Measurements from ENCODE around the gene DDX50.

GRCh38 chr10:68901105-68901927 lies at the start of gene DDX50:
- TF ChIP-seq CTCF (IDR thresholded peaks at IDR 0.05 in 4 of 5, conservative IDR thresholded peaks at IDR 0.05 in 1 of 5) (peak in 4 of 5 experiments; percentile 13 to 37 (median 16)), POLR2A (IDR thresholded peaks at IDR 0.05) (peak; percentile 77 to 82)
